Neural cell (in vitro differentiated cells): Measurements from ENCODE around the gene GSK3B. TPM values are rescaled to one million over a fixed set of nuclear protein-coding genes. Genes with fewer than 3 reads are reported as not detected.

Source experiments
- H2AFZ ChIP-seq: fragments of 200-600, 300-800 bp; sonication (generic), shearing (Covaris generic); 2 replicates; pipeline ENCODE4 v1.6.0; 2014; ENCODE audit warnings: low read depth, mild to moderate bottlenecking, antibody characterized with exemption, low read length, moderate library complexity
- H3F3A ChIP-seq: fragments of 200-600 bp; shearing (Covaris generic); 2 replicates; pipeline ENCODE4 v1.6.1; 2016; ENCODE audit warnings: mild to moderate bottlenecking, moderate library complexity, mixed read lengths, antibody characterized with exemption, low read length; ENCODE audit not compliant: insufficient read depth, poor library complexity, severe bottlenecking
- H3K27ac ChIP-seq: fragments of 200-600, 300-800 bp; sonication (generic), shearing (Covaris generic); 2 replicates; pipeline ENCODE4 v1.5.1; 2014; ENCODE audit warnings: mild to moderate bottlenecking, low read length, moderate library complexity
- H3K27me3 ChIP-seq: fragments of 300-800, 200-600 bp; sonication (generic), shearing (Covaris generic); 2 replicates; pipeline ENCODE4 v1.6.0; 2014; ENCODE audit warnings: mild to moderate bottlenecking, low read depth, low read length, moderate library complexity; ENCODE audit not compliant: insufficient read depth
- H3K36me3 ChIP-seq: fragments of 300-800, 200-600 bp; sonication (generic), shearing (Covaris generic); 2 replicates; pipeline ENCODE4 v1.5.1; 2014; ENCODE audit warnings: mild to moderate bottlenecking, antibody characterized with exemption, low read length, moderate library complexity; ENCODE audit not compliant: insufficient read depth
- H3K4me2 ChIP-seq: fragments of 300-800, 200-600 bp; sonication (generic), shearing (Covaris generic); 2 replicates; pipeline ENCODE4 v1.6.0; 2014; ENCODE audit warnings: mild to moderate bottlenecking, low read length
- H3K4me3 ChIP-seq: fragments of 300-800, 200-600 bp; sonication (generic), shearing (Covaris generic); 2 replicates; pipeline ENCODE4 v1.5.1; 2014; ENCODE audit warnings: mild to moderate bottlenecking, low read length, moderate library complexity
- H3K79me2 ChIP-seq: fragments of 200-600 bp; shearing (Covaris generic); replicated peaks from 2 replicates; pipeline ENCODE4 v1.6.0; 2014; ENCODE audit warnings: mild to moderate bottlenecking, low read length, moderate library complexity; ENCODE audit not compliant: insufficient read depth
- H3K9ac ChIP-seq: fragments of 300-800, 200-600 bp; sonication (generic), shearing (Covaris generic); 2 replicates; pipeline ENCODE4 v1.6.1; 2016; ENCODE audit warnings: mild to moderate bottlenecking, low read length, mixed read lengths
- H3K9me2 ChIP-seq: fragments of 200-600 bp; shearing (Covaris generic); 2 replicates; pipeline ENCODE4 v1.6.1; 2016; ENCODE audit warnings: mild to moderate bottlenecking, low read length, mixed read lengths; ENCODE audit not compliant: insufficient read depth
- H3K9me3 ChIP-seq: fragments of 200-600, 300-800 bp; sonication (generic), shearing (Covaris generic); 2 replicates; pipeline ENCODE4 v1.6.1; 2016; ENCODE audit warnings: mild to moderate bottlenecking, mixed run types, low read length, moderate library complexity, mixed read lengths
- H4K20me1 ChIP-seq: fragments of 200-600 bp; shearing (Covaris generic); 2 replicates; pipeline ENCODE4 v1.6.1; 2016; ENCODE audit warnings: mild to moderate bottlenecking, mixed run types; ENCODE audit not compliant: insufficient read depth
- EP300 ChIP-seq: fragments of 450-650 bp; conservative IDR thresholded peaks from 2 replicates; pipeline ENCODE4 v1.6.1; 2014; ENCODE audit warnings: antibody characterized with exemption, mild to moderate bottlenecking, moderate library complexity; ENCODE audit not compliant: poor library complexity, severe bottlenecking
- EZH2 ChIP-seq: fragments of 200-600, 300-800 bp; shearing (Covaris generic), sonication (generic); IDR thresholded peaks from 2 replicates; pipeline ENCODE4 v1.6.1; 2014; ENCODE audit warnings: antibody characterized with exemption, low read length, borderline replicate concordance, mild to moderate bottlenecking; ENCODE audit not compliant: insufficient read depth, poor library complexity, severe bottlenecking
- MXI1 ChIP-seq: fragments of 450-650 bp; conservative IDR thresholded peaks from 2 replicates; pipeline ENCODE4 v1.6.1; 2014; ENCODE audit warnings: antibody characterized with exemption, mild to moderate bottlenecking; ENCODE audit not compliant: poor library complexity, severe bottlenecking
- POLR2AphosphoS5 ChIP-seq: IDR thresholded peaks from 2 replicates; pipeline ENCODE4 v1.6.1; 2012
- RAD21 ChIP-seq: fragments of 450-650 bp; conservative IDR thresholded peaks from 2 replicates; pipeline ENCODE4 v1.6.1; 2014; ENCODE audit warnings: antibody characterized with exemption, mild to moderate bottlenecking, moderate library complexity
- SMC3 ChIP-seq: fragments of 450-650 bp; conservative IDR thresholded peaks from 2 replicates; pipeline ENCODE4 v1.6.1; 2014; ENCODE audit warnings: antibody characterized with exemption, mild to moderate bottlenecking, moderate library complexity; ENCODE audit not compliant: poor library complexity
- TAF1 ChIP-seq: IDR thresholded peaks from 2 replicates; pipeline ENCODE4 v1.6.1; 2012; ENCODE audit warnings: low read depth
- polyA plus RNA-seq: library from polyadenylated mRNA; depleted of rRNA; stranded (reverse); fragments of >200 nt; gene quantifications from 2 replicates; pipeline ENCODE4 v1.2.3, GENCODE V29; 2014
- TF ChIP-seq, protein P1 (sequence below): fragments of 450-650 bp; IDR thresholded peaks from 2 replicates; pipeline ENCODE4 v1.5.1; 2014; ENCODE audit warnings: antibody characterized with exemption, mild to moderate bottlenecking, moderate library complexity; ENCODE audit not compliant: poor library complexity, severe bottlenecking
- TF ChIP-seq, protein P2 (sequence below): IDR thresholded peaks from 2 replicates; pipeline ENCODE4 v1.6.1; 2012; ENCODE audit warnings: borderline replicate concordance

Gene GSK3B
- polyA plus RNA-seq, 1 donor from 2014 or later, result 48.5 TPM

- Histone ChIP-seq H3K27me3 (no peaks in the 10 kb centered on the region), H3K9me2 (no peaks in the 10 kb centered on the region), H3K9me3 (no peaks in the 10 kb centered on the region), H3K4me2 (no peak overlapping the region), H2AFZ (no peak overlapping the region), H3K27ac (no peak overlapping the region), H3K9ac (no peak overlapping the region), H3K79me2 (no peaks in the 10 kb centered on the region), H3F3A (no peaks in the 10 kb centered on the region), H3K4me3 (no peak overlapping the region), H4K20me1 (no peaks in the 10 kb centered on the region), H3K36me3 (no peaks in the 10 kb centered on the region)
- TF ChIP-seq TAF1 (no peak), RAD21 (no peak), SMC3 (no peak), EP300 (no peak), MXI1 (no peak), EZH2 (no peak), POLR2AphosphoS5 (no peak)
- TF ChIP-seq, protein P1, sequence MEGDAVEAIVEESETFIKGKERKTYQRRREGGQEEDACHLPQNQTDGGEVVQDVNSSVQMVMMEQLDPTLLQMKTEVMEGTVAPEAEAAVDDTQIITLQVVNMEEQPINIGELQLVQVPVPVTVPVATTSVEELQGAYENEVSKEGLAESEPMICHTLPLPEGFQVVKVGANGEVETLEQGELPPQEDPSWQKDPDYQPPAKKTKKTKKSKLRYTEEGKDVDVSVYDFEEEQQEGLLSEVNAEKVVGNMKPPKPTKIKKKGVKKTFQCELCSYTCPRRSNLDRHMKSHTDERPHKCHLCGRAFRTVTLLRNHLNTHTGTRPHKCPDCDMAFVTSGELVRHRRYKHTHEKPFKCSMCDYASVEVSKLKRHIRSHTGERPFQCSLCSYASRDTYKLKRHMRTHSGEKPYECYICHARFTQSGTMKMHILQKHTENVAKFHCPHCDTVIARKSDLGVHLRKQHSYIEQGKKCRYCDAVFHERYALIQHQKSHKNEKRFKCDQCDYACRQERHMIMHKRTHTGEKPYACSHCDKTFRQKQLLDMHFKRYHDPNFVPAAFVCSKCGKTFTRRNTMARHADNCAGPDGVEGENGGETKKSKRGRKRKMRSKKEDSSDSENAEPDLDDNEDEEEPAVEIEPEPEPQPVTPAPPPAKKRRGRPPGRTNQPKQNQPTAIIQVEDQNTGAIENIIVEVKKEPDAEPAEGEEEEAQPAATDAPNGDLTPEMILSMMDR, result no peak
- TF ChIP-seq, protein P2, sequence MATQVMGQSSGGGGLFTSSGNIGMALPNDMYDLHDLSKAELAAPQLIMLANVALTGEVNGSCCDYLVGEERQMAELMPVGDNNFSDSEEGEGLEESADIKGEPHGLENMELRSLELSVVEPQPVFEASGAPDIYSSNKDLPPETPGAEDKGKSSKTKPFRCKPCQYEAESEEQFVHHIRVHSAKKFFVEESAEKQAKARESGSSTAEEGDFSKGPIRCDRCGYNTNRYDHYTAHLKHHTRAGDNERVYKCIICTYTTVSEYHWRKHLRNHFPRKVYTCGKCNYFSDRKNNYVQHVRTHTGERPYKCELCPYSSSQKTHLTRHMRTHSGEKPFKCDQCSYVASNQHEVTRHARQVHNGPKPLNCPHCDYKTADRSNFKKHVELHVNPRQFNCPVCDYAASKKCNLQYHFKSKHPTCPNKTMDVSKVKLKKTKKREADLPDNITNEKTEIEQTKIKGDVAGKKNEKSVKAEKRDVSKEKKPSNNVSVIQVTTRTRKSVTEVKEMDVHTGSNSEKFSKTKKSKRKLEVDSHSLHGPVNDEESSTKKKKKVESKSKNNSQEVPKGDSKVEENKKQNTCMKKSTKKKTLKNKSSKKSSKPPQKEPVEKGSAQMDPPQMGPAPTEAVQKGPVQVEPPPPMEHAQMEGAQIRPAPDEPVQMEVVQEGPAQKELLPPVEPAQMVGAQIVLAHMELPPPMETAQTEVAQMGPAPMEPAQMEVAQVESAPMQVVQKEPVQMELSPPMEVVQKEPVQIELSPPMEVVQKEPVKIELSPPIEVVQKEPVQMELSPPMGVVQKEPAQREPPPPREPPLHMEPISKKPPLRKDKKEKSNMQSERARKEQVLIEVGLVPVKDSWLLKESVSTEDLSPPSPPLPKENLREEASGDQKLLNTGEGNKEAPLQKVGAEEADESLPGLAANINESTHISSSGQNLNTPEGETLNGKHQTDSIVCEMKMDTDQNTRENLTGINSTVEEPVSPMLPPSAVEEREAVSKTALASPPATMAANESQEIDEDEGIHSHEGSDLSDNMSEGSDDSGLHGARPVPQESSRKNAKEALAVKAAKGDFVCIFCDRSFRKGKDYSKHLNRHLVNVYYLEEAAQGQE, result no peak
These were observed 297.5 kb downstream of the GSK3B start for GRCh38 chr3:119796785-119797184.

DNA sequence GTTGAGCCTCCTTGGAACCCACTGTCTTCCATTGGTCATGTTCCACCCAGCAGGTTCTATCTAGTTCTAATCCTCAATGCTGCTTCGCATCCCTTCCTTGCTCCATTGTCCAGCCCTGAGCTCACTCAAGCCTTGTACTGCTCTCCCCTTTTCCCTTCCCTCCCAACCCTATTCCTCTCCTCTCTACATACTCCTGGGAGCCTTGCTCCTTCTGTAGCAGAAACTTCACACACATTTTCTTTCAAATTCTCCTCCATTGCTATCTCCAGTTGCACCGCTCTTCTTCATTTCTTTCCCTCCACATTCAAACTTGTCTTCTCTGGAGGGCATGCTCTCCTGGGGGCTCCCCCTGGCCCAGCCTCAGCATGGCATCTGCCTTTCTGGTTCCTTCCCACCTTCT, 297.9 kb downstream of the GSK3B start:
- H3K9me2 ChIP-seq, result no peaks in the 10 kb centered on the region
- H3K9me3 ChIP-seq, result no peaks in the 10 kb centered on the region
- no peaks in the 10 kb centered on the region for H3K27me3 ChIP-seq
- no peak overlapping the region for H3K27ac ChIP-seq
- no peak overlapping the region for H3K4me2 ChIP-seq
- H4K20me1 ChIP-seq, result no peaks in the 10 kb centered on the region
- no peak for TF ChIP-seq EZH2
- TF ChIP-seq, protein P1, result no peak
- TF ChIP-seq SMC3, result no peak
- no peak for TF ChIP-seq MXI1
- TF ChIP-seq RAD21, result no peak
- no peak for TF ChIP-seq POLR2AphosphoS5
- no peak for TF ChIP-seq TAF1
- no peak for TF ChIP-seq EP300
- TF ChIP-seq, protein P2, result no peak
- H3K9ac ChIP-seq, result no peak overlapping the region
- no peak overlapping the region for H2AFZ ChIP-seq
- no peaks in the 10 kb centered on the region for H3F3A ChIP-seq
- H3K4me3 ChIP-seq, result no peak overlapping the region
- no peaks in the 10 kb centered on the region for H3K36me3 ChIP-seq
- no peaks in the 10 kb centered on the region for H3K79me2 ChIP-seq
